ENCODE results near the gene CIT. TPM values are rescaled to one million over a fixed set of nuclear protein-coding genes. Genes with fewer than 3 reads are reported as not detected.
A peak's percentile ranks its signal among the peaks of the same experiment; 100 is the strongest.

Gene CIT
- total RNA-seq, 4 donors from 2014 or later = 10.3 to 75.9 (median 21.9) TPM

DNA sequence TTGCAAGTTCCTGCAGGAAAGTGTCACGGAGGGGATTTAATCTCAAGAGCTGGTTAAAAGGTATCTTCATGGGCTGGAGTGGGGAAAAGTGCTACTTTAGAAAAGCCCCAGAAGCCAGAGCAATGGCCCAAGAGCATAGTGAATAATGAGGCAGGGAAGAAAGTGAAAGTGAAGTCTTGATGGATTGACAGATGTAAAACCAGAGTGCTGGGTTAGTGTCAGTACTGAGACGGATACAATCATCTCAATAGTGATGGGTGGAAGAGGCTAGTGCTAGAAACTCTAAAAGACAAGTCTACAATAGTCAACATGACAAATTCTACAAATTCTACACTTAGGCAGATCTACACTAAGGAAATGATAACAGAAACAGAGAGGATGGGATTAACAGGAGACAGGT is 68.1 kb downstream of the CIT start:
- Histone ChIP-seq H3K4me3 (no peak overlapping the region), H3K27me3 (no peaks in the 10 kb centered on the region), H3K27ac (no peak overlapping the region), H3K36me3 (no peaks in the 10 kb centered on the region), H3K9me3 (no peaks in the 10 kb centered on the region), H3K4me1 (no peaks in the 10 kb centered on the region)
- TF ChIP-seq, protein P1, sequence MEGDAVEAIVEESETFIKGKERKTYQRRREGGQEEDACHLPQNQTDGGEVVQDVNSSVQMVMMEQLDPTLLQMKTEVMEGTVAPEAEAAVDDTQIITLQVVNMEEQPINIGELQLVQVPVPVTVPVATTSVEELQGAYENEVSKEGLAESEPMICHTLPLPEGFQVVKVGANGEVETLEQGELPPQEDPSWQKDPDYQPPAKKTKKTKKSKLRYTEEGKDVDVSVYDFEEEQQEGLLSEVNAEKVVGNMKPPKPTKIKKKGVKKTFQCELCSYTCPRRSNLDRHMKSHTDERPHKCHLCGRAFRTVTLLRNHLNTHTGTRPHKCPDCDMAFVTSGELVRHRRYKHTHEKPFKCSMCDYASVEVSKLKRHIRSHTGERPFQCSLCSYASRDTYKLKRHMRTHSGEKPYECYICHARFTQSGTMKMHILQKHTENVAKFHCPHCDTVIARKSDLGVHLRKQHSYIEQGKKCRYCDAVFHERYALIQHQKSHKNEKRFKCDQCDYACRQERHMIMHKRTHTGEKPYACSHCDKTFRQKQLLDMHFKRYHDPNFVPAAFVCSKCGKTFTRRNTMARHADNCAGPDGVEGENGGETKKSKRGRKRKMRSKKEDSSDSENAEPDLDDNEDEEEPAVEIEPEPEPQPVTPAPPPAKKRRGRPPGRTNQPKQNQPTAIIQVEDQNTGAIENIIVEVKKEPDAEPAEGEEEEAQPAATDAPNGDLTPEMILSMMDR (IDR thresholded peaks at IDR 0.05) = no peak
- TF ChIP-seq POLR2A (IDR thresholded peaks at IDR 0.05) = no peak
- no peak for DNase-seq

DNA sequence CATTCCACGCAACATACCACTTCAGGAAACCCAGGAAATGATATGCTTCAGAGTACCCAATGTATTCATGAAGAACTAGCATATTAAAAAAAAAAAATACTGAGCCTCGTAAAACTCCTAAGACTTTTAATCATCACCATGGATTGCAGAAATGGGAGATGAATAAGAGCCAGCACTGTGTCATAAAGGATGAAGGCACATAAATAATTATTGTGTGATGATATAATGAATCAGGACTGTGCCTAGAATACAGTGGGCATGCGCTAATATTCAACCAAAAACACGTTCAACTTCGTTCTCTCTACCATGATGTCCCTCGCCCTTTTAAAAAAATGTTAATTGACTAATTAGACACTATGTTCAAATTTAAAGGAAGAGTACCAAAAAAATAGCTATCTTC is 68.7 kb downstream of the CIT start:
- Histone ChIP-seq H3K36me3 (no peaks in the 10 kb centered on the region), H3K4me3 (no peak overlapping the region), H3K4me1 (no peaks in the 10 kb centered on the region), H3K27ac (no peak overlapping the region), H3K9me3 (no peaks in the 10 kb centered on the region), H3K27me3 (no peaks in the 10 kb centered on the region)
- no peak for DNase-seq
- TF ChIP-seq, protein P1 (IDR thresholded peaks at IDR 0.05) = no peak
- TF ChIP-seq POLR2A (IDR thresholded peaks at IDR 0.05) = no peak

DNA sequence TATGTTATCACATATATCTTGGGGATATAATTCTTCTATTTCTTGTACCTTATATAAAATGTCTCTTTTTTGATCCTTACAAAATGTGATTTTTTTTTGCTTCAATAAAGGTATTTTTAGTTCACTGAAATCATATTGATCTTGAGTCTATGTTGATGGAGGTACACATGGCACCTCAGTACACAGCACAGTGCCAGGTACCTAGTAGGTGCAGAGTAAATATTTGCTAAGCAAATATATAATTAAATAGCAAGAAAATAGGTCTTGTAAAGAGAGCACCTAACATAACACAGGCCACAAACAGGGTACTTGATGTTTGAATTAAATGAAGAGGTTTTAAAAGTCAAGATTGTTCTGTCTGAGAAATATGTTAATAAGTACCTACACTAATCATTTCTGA is 69.7 kb downstream of the CIT start:
- Histone ChIP-seq H3K27me3 (no peaks in the 10 kb centered on the region), H3K27ac (no peak overlapping the region), H3K4me3 (no peak overlapping the region), H3K4me1 (no peaks in the 10 kb centered on the region), H3K36me3 (no peaks in the 10 kb centered on the region), H3K9me3 (no peaks in the 10 kb centered on the region)
- TF ChIP-seq POLR2A (IDR thresholded peaks at IDR 0.05) = no peak
- TF ChIP-seq, protein P1 (IDR thresholded peaks at IDR 0.05) = no peak
- DNase-seq = no peak

DNA sequence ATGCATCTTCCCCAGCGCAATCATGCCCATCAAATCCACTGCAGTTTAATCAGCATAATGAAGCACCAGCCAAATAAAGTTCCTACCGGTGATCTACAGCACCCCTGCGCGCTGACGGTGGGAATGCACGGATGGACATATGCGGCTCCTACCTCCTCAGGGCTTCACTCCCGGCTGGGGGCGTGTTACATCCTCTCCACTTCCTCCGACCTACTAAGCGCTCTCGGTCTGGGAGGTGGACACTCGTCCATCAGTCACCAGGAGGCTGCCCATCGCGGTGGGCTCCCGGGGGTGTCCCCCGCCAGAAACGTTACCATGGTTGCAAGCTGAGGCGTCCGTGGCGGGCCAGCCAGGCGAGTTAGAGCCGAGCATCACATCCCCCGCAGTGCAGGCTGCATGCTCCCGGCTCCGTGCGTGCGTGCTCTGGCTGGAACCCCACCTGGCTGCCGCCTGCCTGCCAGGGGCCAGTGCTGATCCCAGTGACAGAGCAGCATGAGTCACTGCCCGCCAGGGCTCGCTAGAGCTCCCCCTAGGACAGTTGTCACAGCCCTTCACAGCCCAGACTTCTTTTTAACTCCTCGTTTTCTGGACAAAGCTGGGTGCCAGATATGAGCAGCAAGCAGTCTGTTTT is 73.0 kb downstream of the CIT start:
- H3K9me3 ChIP-seq = no peaks in the 10 kb centered on the region
- peak overlapping the region in 1 of 4 donors; percentile 6 for H3K4me3 ChIP-seq
- TF ChIP-seq, protein P1 (IDR thresholded peaks at IDR 0.05) = peak in 1 of 6 experiments; percentile 9
- TF ChIP-seq POLR2A (IDR thresholded peaks at IDR 0.05) = no peak
- no peak overlapping the region for H3K27ac ChIP-seq
- no peak for DNase-seq
- no peaks in the 10 kb centered on the region for H3K36me3 ChIP-seq
- no peaks in the 10 kb centered on the region for H3K4me1 ChIP-seq
- no peaks in the 10 kb centered on the region for H3K27me3 ChIP-seq

DNA sequence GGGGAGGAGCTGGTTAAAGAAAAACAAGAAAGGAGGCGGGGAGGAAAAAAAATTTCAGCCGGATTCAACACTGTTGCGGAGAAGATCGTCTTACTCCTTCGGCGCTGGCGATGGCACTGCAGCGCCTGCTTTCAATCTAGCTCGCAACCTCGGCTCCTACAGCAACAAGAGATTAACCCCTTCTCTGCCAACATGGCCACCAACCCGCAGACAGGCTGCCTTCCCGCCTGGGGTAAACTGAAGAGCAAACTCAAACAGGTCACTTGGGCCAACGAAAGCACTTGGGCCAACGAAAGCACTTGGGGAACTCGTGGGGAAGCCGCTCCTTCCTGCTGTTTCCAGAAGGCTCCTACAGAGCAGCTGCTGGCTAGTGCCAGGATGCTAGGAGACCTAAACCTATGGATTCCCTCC is 73.7 kb downstream of the CIT start:
- DNase-seq = no peak
- no peak for TF ChIP-seq POLR2A (IDR thresholded peaks at IDR 0.05)
- TF ChIP-seq, protein P1 (IDR thresholded peaks at IDR 0.05) = no peak

DNA sequence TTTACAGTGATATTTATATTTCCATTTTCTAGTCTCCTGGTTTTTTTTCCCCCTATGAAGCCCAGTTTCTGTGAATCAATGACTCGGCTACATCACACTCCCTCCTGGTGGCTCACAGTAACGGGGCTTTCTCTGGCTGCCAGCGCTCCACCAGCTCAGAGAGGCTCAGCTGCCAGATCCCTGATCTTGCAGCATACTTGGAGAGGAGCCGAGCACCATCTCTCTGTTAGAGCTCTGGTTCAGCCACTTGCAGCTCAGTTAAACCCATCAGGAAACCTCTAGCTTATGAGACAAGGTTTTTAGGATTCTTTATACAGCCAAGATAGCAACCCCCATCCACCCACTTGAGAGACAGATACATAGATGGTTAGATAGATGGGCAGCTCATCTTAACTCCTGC is 74.6 kb downstream of the CIT start:
- TF ChIP-seq POLR2A (IDR thresholded peaks at IDR 0.05) = no peak
- TF ChIP-seq, protein P1 (IDR thresholded peaks at IDR 0.05) = no peak
- H3K27me3 ChIP-seq = no peaks in the 10 kb centered on the region
- no peaks in the 10 kb centered on the region for H3K9me3 ChIP-seq
- no peaks in the 10 kb centered on the region for H3K4me1 ChIP-seq
- no peak for DNase-seq
- H3K36me3 ChIP-seq = no peaks in the 10 kb centered on the region
- no peak overlapping the region for H3K4me3 ChIP-seq
- H3K27ac ChIP-seq = no peak overlapping the region

More for the DNA sequence above, 73.7 kb downstream of the CIT start:
- Histone ChIP-seq H3K9me3 (no peaks in the 10 kb centered on the region), H3K36me3 (no peaks in the 10 kb centered on the region), H3K4me1 (no peaks in the 10 kb centered on the region), H3K27me3 (no peaks in the 10 kb centered on the region), H3K4me3 (peak overlapping the region in 1 of 4 donors; percentile 35), H3K27ac (no peak overlapping the region)

Measured in Peyer's patch (tissue), 4 donors.